M059J (cell line): ENCODE measurements around the gene USP3. TPM values are rescaled to one million over a fixed set of nuclear protein-coding genes. Genes with fewer than 3 reads are reported as not detected.
"Not testable (repeated sequence)": the region's sequence is repeated elsewhere in the genome, so short reads cannot be mapped to it uniquely, and the experiment has no call there.

Experiments
- DNase-seq: peaks from one replicate; pipeline ENCODE4 v3.0.0-alpha.2; 2012; ENCODE audit warnings: low read depth
- total RNA-seq: library from RNA; depleted of rRNA; stranded (reverse); fragments of >200 nt; shearing (Covaris generic); gene quantifications from 2 replicates; pipeline ENCODE4 v1.2.3, GENCODE V29; 2014

Gene USP3
- total RNA-seq, 1 experiment from 2014 or later: 25.7 TPM

GRCh38 chr15:63512148-63512547, 7.8 kb downstream of the USP3 start:
- DNase-seq: no peak

- no peak for DNase-seq
Measured at GRCh38 chr15:63513271-63513670, 8.9 kb downstream of the USP3 start.

GRCh38 chr15:63513728-63514127, 9.3 kb downstream of the USP3 start:
- DNase-seq: no peak

GRCh38 chr15:63514531-63514943, 10.1 kb downstream of the USP3 start:
- peak; percentile 68 for DNase-seq

- DNase-seq: no peak
Measured at GRCh38 chr15:63517202-63517601, 12.8 kb downstream of the USP3 start.

GRCh38 chr15:63517628-63518027, 13.2 kb downstream of the USP3 start:
- DNase-seq: no peak

GRCh38 chr15:63519041-63519440, 14.6 kb downstream of the USP3 start:
- no peak for DNase-seq

GRCh38 chr15:63519548-63520178, 15.3 kb downstream of the USP3 start:
- DNase-seq: no peak

- DNase-seq: not testable (repeated sequence)
Measured at GRCh38 chr15:63520462-63520861, 16.1 kb downstream of the USP3 start.

GRCh38 chr15:63522225-63522578, 17.8 kb downstream of the USP3 start:
- no peak for DNase-seq

GRCh38 chr15:63523306-63523990, 19.1 kb downstream of the USP3 start:
- peak; percentile 24 for DNase-seq

- DNase-seq: no peak
Measured at GRCh38 chr15:63524316-63525015, 20.1 kb downstream of the USP3 start.

- DNase-seq: no peak
Measured at GRCh38 chr15:63526401-63526800, 22.0 kb downstream of the USP3 start.

GRCh38 chr15:63528138-63528659, 23.8 kb downstream of the USP3 start:
- peak; percentile 21 for DNase-seq

GRCh38 chr15:63530235-63530634, 25.8 kb downstream of the USP3 start:
- DNase-seq: no peak

- DNase-seq: no peak
Measured at GRCh38 chr15:63530752-63531299, 26.4 kb downstream of the USP3 start.

- DNase-seq: no peak
Measured at GRCh38 chr15:63531586-63531985, 27.2 kb downstream of the USP3 start.

- DNase-seq: no peak
Measured at GRCh38 chr15:63532307-63532744, 27.9 kb downstream of the USP3 start.

GRCh38 chr15:63534888-63535287, 30.5 kb downstream of the USP3 start:
- not testable (repeated sequence) for DNase-seq

GRCh38 chr15:63535689-63536088, 31.3 kb downstream of the USP3 start:
- DNase-seq: no peak

GRCh38 chr15:63538876-63539275, 34.5 kb downstream of the USP3 start:
- no peak for DNase-seq

- DNase-seq: no peak
Measured at GRCh38 chr15:63539521-63539920, 35.1 kb downstream of the USP3 start.
